Suprapubic skin (tissue), 3 donors: Measurements from ENCODE around the gene CDH1.

Source experiments
- CTCF ChIP-seq, 2 donors: fragments of 200-600 bp in 1 of 2; fragments of 450-650 bp in 1 of 2; sonication (generic) in 1 of 2; IDR thresholded peaks; one replicate each; pipeline ENCODE4 v1.5.1; 2016 to 2019; ENCODE audit warnings: antibody characterized with exemption in 2 of 2, mild to moderate bottlenecking in 1 of 2, moderate library complexity in 1 of 2
- EP300 ChIP-seq: sonication (generic); formaldehyde crosslinking; IDR thresholded peaks from one replicate; pipeline ENCODE4 v1.6.1; 2017; ENCODE audit warnings: antibody characterized with exemption
- POLR2A ChIP-seq, 2 donors: fragments of 450-650 bp; IDR thresholded peaks; one replicate each; pipeline ENCODE4 v1.6.1; 2017; ENCODE audit warnings: antibody characterized with exemption in 2 of 2, mild to moderate bottlenecking in 2 of 2, moderate library complexity in 2 of 2

GRCh38 chr16:68814516-68814915, 77.4 kb downstream of the CDH1 start:
- no peak for TF ChIP-seq POLR2A (IDR thresholded peaks at IDR 0.05)
- TF ChIP-seq CTCF (IDR thresholded peaks at IDR 0.05): no peak
- no peak for TF ChIP-seq EP300
